SK-N-SH treated with all-trans-retinoic acid at 6 μM for 48 hours (cell line): ENCODE data around the gene HSF2BP.
"Not testable (repeated sequence)": the region's sequence is repeated elsewhere in the genome, so short reads cannot be mapped to it uniquely, and the experiment has no call there.

Experiments
- CSDC2 ChIP-seq: fragments of 250-450 bp; sonication (Bioruptor Pico); IDR thresholded peaks from 2 replicates; pipeline ENCODE4 v1.5.0; 2020; ENCODE audit warnings: mild to moderate bottlenecking, moderate library complexity
- PPARA ChIP-seq: fragments of 250-450 bp; sonication (Bioruptor Pico); IDR thresholded peaks from 2 replicates; pipeline ENCODE4 v1.5.0; 2020; ENCODE audit warnings: mild to moderate bottlenecking, borderline replicate concordance
- RARB ChIP-seq: fragments of 250-450 bp; sonication (Bioruptor Pico); IDR thresholded peaks from 2 replicates; pipeline ENCODE4 v1.8.0; 2021; ENCODE audit warnings: mild to moderate bottlenecking, moderate library complexity
- TCF4 ChIP-seq: fragments of 250-450 bp; sonication (Bioruptor Pico); IDR thresholded peaks from 2 replicates; pipeline ENCODE4 v1.8.0; 2021; ENCODE audit warnings: mild to moderate bottlenecking, moderate library complexity, borderline replicate concordance
- ZFP3 ChIP-seq: fragments of 250-450 bp; sonication (Bioruptor Pico); IDR thresholded peaks from 2 replicates; pipeline ENCODE4 v1.5.0; 2020; ENCODE audit warnings: mild to moderate bottlenecking, moderate library complexity
- ZNF565 ChIP-seq: fragments of 450-650 bp; formaldehyde crosslinking; conservative IDR thresholded peaks from 2 replicates; pipeline ENCODE4 v1.5.0; 2020; ENCODE audit warnings: low read depth, mild to moderate bottlenecking, moderate library complexity
- ZNF8 ChIP-seq: fragments of 450-650 bp; formaldehyde crosslinking; IDR thresholded peaks from 2 replicates; pipeline ENCODE4 v1.5.0; 2020; ENCODE audit warnings: mild to moderate bottlenecking, moderate library complexity

GRCh38 chr21:43488235-43488634 lies 171.1 kb downstream of the HSF2BP start:
- not testable (repeated sequence) for TF ChIP-seq CSDC2; ZFP3; TCF4 (CRISPR knock-in tag); ZNF565; RARB; PPARA; ZNF8
